ENCODE measurements around the gene TXNDC9.
"Not testable (repeated sequence)": the region's sequence is repeated elsewhere in the genome, so short reads cannot be mapped to it uniquely, and the experiment has no call there.

The TXNDC9 gene

DNA sequence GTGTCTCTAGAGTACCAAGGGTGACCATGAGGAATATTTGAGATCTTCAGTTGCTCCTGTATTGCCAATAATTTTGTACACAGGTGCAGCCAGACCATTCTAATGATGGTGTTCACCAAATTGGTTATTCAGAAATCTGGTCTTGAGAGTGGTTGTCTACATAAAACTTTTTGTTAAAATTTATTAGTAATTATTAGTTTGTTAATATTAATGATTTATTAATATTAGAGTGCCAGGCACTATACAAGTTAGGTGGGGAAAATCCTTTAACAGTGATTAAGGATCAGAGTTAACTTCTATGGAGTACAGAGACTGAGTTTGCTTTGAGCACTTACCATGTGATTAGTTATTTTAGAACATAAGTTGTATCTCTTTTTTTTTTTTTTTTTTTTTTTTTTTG, 10.1 kb upstream of the TXNDC9 start:
- Mint-ChIP-seq H3K36me3 (ENCODE audit: low read depth) (peaks cover 18% of the 10 kb centered on the region), H3K27ac (no peak overlapping the region), H3K27me3 (no peaks in the 10 kb centered on the region), H3K4me1 (peaks cover 72% of the 10 kb centered on the region), H3K9me3 (no peaks in the 10 kb centered on the region), H3K4me3 (no peak overlapping the region)
- no peak for DNase-seq
- no peak for ATAC-seq

DNA sequence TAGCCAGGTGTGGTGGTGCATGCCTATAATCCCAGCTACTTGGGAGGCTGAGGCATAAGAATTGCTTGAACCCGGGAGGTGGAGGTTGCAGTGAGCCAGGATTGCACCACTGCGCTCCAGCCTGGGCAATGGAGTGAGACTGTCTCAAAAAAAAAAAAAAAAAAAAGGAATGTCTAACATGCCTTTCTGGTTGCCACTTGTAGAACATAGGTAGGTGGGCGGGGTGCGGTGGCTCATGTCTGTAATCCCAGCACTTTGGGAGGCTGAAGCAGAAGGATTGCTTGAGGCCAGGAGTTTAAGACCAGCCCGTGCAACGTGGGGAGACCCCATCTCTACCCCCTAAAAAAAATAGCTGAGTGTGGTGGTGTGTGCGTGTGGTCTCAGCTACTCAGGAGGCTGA, 9.3 kb upstream of the TXNDC9 start:
- not testable (repeated sequence) for ATAC-seq, H3K27me3 Mint-ChIP-seq, H3K9me3 Mint-ChIP-seq, DNase-seq, H3K27ac Mint-ChIP-seq, H3K4me3 Mint-ChIP-seq
- peaks cover 76% of the 10 kb centered on the region for H3K4me1 Mint-ChIP-seq
- peaks cover 17% of the 10 kb centered on the region for H3K36me3 Mint-ChIP-seq (ENCODE audit: low read depth)

DNA sequence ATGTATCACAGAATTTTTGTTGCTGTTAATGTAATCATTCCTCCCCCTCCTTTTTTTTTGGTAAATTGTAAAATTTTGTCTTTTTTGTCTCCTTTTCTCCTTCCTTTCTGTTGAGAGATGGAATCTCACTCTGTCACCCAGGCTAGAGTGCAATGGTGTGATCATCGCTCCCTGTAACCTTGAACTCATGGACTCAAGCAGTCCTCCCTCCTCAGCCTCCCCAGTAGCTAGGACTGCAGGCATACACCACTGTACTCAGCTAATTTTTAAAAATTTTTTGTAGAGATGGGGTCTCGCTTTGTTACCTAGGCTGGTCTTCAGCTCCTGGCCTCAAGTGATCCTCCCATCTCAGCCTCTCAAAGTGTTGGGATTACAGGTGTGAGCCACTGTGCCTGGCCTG, 6.4 kb upstream of the TXNDC9 start:
- Mint-ChIP-seq H3K36me3 (ENCODE audit: low read depth) (peaks cover 21% of the 10 kb centered on the region), H3K4me3 (no peak overlapping the region), H3K9me3 (no peaks in the 10 kb centered on the region), H3K27me3 (no peaks in the 10 kb centered on the region), H3K27ac (no peak overlapping the region), H3K4me1 (peaks cover 62% of the 10 kb centered on the region)
- ATAC-seq (no peak), DNase-seq (no peak)

DNA sequence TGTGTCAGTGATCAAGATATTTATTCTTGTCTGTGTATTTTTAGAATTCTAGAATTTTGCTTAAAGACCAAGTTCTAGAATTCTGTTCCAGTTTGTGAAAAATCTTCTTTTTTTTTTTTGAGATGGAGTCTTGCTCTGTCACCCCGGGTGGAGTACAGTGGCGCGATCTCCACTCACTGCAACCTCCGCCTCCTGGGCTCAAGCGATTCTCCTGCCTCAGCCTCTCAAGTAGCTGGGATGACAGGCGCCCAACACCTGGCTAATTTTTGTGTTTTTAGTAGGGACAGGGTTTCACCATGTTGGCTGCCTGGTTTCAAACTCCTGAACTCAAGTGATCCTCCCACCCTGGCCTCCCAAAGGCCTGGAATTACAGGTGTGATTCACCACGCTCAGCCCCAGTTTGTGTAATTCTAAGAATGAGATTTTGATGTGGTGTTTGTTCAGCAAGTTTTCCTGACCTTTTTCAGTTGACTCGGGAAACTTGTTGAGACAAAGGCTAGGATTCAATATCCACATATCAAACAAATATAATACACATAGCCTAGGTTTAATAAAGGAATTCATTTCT, 4.6 kb upstream of the TXNDC9 start:
- no peaks in the 10 kb centered on the region for H3K27me3 Mint-ChIP-seq
- DNase-seq (no peak), ATAC-seq (no peak)
- no peak overlapping the region for H3K4me3 Mint-ChIP-seq
- peaks cover 55% of the 10 kb centered on the region for H3K4me1 Mint-ChIP-seq
- H3K27ac Mint-ChIP-seq, result no peak overlapping the region
- H3K36me3 Mint-ChIP-seq (ENCODE audit: low read depth), result peaks cover 16% of the 10 kb centered on the region
- H3K9me3 Mint-ChIP-seq, result no peaks in the 10 kb centered on the region

DNA sequence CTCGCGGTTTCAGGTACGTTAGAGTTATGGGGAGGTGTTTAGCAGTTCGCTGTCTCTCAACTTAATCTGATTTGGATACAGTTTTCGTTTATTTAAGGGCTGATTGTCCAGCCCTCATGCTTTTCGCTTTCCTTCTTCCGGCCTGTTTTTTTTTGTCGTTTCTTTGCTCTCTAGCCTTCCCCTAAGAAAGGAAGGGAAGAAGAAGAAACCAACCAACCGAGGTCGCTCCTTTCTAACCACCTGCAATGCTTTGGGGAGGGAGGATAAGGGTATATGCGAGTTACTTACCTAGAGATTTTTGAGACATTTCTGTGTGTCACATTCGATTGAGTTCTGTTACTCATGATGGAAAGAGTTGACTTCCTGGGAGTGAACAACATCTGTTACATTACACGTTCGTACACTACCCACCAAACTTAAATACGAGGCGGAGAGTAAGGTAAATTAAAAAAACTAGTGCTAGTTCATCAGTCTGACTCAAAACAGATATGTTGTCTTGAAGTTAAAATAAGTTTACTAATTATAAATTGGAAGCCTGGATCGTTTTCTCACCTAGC, 2.0 kb upstream of the TXNDC9 start:
- H3K27ac Mint-ChIP-seq, result no peak overlapping the region
- no peaks in the 10 kb centered on the region for H3K9me3 Mint-ChIP-seq
- ATAC-seq, result no peak
- no peak for DNase-seq
- H3K4me3 Mint-ChIP-seq, result no peak overlapping the region
- peaks cover 55% of the 10 kb centered on the region for H3K4me1 Mint-ChIP-seq
- H3K36me3 Mint-ChIP-seq (ENCODE audit: low read depth), result peaks cover 9% of the 10 kb centered on the region
- H3K27me3 Mint-ChIP-seq, result no peaks in the 10 kb centered on the region

DNA sequence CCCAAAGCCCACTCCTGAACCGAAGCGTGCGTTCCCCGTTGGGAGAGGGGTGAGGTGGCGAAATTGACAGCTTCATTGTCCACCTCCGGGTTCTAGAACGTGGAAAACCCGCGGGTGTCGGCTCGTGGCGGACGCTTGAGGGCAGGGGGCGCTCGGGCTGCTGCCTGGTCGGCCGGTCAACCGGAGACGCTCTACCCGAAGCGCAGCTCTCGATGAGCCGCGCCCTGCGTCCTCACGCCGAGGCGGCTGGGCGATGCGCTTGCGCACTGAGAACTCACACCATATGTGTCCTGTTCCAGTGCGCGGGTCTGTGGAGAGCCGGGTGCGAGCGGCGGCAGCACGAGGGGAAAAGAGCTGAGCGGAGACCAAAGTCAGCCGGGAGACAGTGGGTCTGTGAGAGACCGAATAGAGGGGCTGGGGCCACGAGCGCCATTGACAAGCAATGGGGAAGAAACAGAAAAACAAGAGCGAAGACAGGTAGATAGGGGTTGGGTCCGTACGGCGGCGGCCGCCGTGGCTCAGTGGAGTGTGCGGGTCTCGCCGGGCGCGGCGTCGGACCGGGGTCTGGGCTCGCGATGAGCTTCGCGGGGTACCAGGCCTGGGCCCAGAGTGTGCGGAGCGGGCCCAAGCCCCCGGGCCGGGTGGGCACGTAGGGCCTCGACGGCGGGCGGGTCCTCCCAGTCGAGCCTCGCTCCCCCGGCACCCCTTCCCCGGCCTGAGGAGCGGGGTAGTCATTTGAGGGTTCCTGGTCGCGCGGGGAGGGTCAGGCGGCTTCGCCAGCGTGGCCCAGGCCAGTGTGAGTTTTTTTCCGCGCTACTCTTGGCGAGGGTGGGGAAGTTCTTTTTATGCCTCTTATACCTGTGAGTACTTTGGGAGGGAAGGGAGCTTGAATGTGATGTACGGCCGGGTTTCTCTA, 1.2 kb upstream of the TXNDC9 start, which contains the start of gene EIF5B:
Gene EIF5B, plus strand, starts transcription at position 277 of the 916 bp plus-strand sequence. Its CDS starts 166 bp downstream, at position 443.
- H3K27me3 Mint-ChIP-seq, result no peaks in the 10 kb centered on the region
- no peaks in the 10 kb centered on the region for H3K9me3 Mint-ChIP-seq
- H3K4me3 Mint-ChIP-seq, result no peak within 1 kb of the TSS
- DNase-seq (peak; percentile 95), ATAC-seq (peak; percentile 85)
- no peak within 1 kb of the TSS for H3K27ac Mint-ChIP-seq
- H3K36me3 Mint-ChIP-seq (ENCODE audit: low read depth), result peaks cover 13% of the 10 kb centered on the region
- peaks cover 48% of the 10 kb centered on the region for H3K4me1 Mint-ChIP-seq

DNA sequence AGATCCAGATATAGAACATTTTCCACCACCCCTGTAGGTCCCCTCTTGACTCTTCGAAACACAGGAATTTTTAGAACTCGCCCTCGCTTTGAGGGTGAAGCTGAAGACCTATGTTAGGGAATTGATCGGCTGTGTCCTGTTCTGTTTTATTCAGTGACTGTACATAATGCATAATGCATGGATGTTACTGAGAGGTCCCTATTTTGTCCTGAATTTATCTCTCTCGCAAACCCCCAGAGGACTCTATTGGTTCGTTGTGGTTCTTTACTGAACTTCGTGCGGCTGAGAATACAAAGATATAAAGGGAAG, 625 bp upstream of the TXNDC9 start:
- no peak overlapping the region for H3K27ac Mint-ChIP-seq
- DNase-seq (no peak), ATAC-seq (no peak)
- H3K36me3 Mint-ChIP-seq (ENCODE audit: low read depth), result peaks cover 19% of the 10 kb centered on the region
- peaks cover 48% of the 10 kb centered on the region for H3K4me1 Mint-ChIP-seq
- no peaks in the 10 kb centered on the region for H3K27me3 Mint-ChIP-seq
- H3K9me3 Mint-ChIP-seq, result no peaks in the 10 kb centered on the region
- H3K4me3 Mint-ChIP-seq, result no peak overlapping the region

DNA sequence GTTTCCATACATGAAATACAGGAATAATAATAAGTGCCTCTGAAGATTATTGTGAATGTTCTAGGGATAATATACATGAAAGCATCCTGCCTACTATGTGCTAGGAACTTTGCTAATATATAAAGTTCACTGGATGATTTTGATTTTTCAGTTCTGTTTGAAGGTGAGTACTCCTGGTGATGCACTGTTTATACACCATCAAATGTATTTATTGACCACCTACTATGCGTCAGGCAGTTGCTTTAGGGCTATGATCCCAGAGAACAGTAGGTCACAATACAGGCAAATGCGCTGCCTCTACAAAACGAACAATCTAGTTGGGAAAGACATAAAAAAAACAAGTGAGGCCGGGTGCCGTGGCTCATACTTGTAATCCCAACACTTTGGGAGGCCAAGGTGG, 10.7 kb downstream of the TXNDC9 start:
- Mint-ChIP-seq H3K27me3 (no peaks in the 10 kb centered on the region), H3K9me3 (no peaks in the 10 kb centered on the region), H3K36me3 (ENCODE audit: low read depth) (peaks cover 41% of the 10 kb centered on the region), H3K4me3 (no peak overlapping the region), H3K27ac (no peak overlapping the region), H3K4me1 (no peaks in the 10 kb centered on the region)
- DNase-seq, result no peak
- no peak for ATAC-seq

DNA sequence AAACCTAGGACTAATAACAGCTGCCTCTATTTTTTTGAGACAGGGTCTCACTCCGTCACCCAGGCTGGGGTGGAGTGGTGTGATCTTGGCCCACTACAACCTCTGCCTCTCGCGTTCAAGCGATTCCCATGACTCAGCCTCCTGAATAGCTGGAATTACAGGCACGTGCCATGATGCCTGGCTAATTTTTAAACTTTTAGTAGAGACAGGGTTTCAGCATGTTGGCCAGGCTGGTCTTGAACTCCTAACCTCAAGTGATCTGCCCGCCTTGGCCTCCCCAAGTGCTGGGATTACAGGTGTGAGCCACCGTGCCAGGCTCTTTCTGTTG, 18.3 kb downstream of the TXNDC9 start:
- H3K36me3 Mint-ChIP-seq (ENCODE audit: low read depth), result peaks cover 47% of the 10 kb centered on the region
- not testable (repeated sequence) for H3K9me3 Mint-ChIP-seq, H3K4me1 Mint-ChIP-seq

DNA sequence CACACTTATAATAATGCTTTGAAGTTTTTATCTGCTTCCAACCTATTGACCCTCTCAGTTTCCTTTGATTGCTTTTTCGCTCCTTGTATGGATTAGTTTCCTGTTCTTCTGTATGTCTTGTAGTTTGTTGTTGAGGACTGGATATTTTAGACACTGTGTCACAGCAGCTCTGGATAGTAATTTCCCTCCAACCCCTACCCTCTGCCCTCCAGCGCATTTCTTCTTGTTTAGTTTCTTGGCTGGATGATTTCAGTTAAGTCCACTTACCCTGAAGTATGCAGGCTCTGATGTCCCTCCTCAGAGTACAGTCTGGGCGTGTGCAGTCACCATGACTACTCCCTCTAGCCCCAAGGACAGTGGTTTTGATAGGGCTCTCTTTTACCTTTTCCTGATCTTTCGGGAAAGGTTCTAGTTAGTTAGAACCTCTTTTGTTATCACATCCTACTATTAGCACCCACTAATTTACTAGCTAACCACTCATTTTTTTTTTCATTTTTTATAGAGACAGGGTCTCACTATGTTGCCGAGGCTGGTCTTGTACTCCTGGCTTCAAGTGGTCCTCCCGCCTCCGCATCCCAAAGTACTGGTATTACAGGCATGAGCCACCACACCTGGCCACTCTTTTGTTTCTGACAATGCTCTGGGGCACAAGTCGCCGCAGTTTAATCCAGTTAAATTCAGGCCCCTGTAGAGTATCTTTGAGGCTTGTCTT, 18.8 kb downstream of the TXNDC9 start:
- Mint-ChIP-seq H3K27me3 (no peaks in the 10 kb centered on the region), H3K27ac (no peak overlapping the region), H3K36me3 (ENCODE audit: low read depth) (peaks cover 45% of the 10 kb centered on the region), H3K4me1 (no peaks in the 10 kb centered on the region), H3K9me3 (peaks cover 8% of the 10 kb centered on the region), H3K4me3 (no peak overlapping the region)
- DNase-seq (no peak), ATAC-seq (no peak)

More for the DNA sequence above, 18.3 kb downstream of the TXNDC9 start:
- not testable (repeated sequence) for ATAC-seq, DNase-seq, H3K27ac Mint-ChIP-seq, H3K4me3 Mint-ChIP-seq, H3K27me3 Mint-ChIP-seq

DNA sequence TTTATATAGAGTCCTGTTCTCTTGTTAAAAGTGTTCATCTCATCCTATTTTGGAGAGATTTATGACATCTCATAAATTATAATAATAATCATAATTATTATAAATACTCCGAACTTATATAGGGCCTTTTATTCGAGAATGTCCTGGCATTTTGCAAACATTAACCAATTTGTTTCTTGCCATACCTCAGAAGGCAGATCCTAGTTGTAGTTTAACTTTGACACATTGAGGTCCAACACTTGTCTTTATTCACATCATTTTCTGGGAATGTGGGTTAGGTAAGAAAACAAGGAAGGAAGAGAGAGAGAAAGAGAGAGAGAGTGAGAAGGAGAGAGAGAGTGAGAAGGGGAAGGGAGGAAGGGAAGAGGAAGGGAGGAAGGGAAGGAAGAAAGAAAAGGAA, 35.0 kb downstream of the TXNDC9 start, which contains the start of gene LYG1:
Gene LYG1, minus strand, starts transcription at position 101 of the 400 bp plus-strand sequence. CDS start 5,527 bp downstream, outside the sequence.
- not testable (repeated sequence) for H3K4me1 Mint-ChIP-seq; DNase-seq; H3K4me3 Mint-ChIP-seq; H3K36me3 Mint-ChIP-seq (ENCODE audit: low read depth); ATAC-seq; H3K27ac Mint-ChIP-seq; H3K27me3 Mint-ChIP-seq; H3K9me3 Mint-ChIP-seq

DNA sequence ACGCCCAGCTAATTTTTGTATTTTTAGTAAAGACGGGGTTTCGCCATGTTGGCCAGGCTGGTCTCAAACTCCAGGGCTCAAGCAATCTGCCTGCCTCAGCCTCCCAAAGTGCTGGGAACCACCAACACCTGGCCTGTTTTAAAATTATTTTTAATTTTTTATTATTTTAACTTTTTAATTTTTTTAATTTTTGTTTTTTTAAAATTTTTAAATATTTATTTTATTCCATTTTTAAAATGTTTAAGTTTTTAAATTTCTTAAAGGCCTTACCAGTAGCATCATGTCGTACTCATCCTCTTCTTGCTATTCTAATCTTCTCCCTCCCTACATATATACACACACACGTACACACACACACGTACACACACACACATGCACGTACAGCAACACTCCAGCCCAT, 36.6 kb downstream of the TXNDC9 start:
- DNase-seq, result no peak
- peaks cover 3% of the 10 kb centered on the region for H3K9me3 Mint-ChIP-seq
- H3K27ac Mint-ChIP-seq, result no peak overlapping the region

DNA sequence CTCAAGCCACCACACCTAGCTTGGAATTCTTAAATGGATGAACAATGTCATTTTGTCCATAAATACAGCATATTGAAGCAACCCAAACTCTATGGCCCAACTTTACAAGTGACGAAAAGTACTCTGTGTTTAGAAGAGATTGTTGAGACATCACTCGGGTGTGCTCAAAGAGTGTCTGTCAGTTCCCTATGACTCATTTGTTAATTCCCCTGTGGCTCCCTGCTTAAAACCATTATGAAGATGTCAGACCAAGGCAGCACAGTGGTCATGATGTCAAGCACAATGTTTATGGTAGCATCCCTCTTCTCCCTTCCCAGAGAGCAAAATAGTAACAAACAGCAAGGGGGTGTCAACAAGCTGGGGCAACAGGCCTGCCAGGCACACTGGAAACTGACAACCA, 38.1 kb downstream of the TXNDC9 start:
- Mint-ChIP-seq H3K27me3 (no peaks in the 10 kb centered on the region), H3K27ac (no peak overlapping the region), H3K4me3 (no peak overlapping the region), H3K9me3 (peaks cover 3% of the 10 kb centered on the region), H3K36me3 (ENCODE audit: low read depth) (peaks cover 5% of the 10 kb centered on the region), H3K4me1 (no peaks in the 10 kb centered on the region)
- DNase-seq (no peak), ATAC-seq (no peak)

More for the DNA sequence above, 36.6 kb downstream of the TXNDC9 start:
- ATAC-seq, result no peak
- H3K4me1 Mint-ChIP-seq, result no peaks in the 10 kb centered on the region
- H3K4me3 Mint-ChIP-seq, result no peak overlapping the region
- peaks cover 5% of the 10 kb centered on the region for H3K36me3 Mint-ChIP-seq (ENCODE audit: low read depth)
- H3K27me3 Mint-ChIP-seq, result no peaks in the 10 kb centered on the region

DNA sequence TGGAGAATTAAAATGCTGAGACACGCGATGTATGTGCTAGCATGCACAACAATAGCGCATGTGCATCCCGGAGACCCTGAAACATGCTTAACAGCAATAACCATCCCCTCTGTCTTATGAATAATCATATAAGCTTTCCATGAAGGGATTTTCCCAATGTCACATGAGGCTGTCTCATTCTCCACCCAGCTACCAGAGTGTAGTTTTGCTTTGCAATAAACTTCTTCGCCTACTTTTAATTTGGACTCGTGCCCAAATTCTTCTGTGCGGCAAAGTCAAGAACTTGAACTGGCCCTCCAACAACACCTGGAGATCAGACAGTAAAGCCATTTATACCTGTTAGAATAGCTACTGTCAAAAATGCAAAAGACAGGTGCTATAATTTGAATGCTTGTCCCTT, 50.6 kb downstream of the TXNDC9 start:
- no peak for ATAC-seq
- no peak for DNase-seq
- H3K4me3 Mint-ChIP-seq, result no peak overlapping the region
- peaks cover under 1% of the 10 kb centered on the region for H3K9me3 Mint-ChIP-seq
- H3K27me3 Mint-ChIP-seq, result no peaks in the 10 kb centered on the region
- peaks cover 9% of the 10 kb centered on the region for H3K36me3 Mint-ChIP-seq (ENCODE audit: low read depth)
- H3K27ac Mint-ChIP-seq, result no peak overlapping the region
- H3K4me1 Mint-ChIP-seq, result no peaks in the 10 kb centered on the region
